ENCODE results near the gene CHMP3.

The CHMP3 gene

GRCh38 chr2:86477349-86477748 lies 85.9 kb downstream of the CHMP3 start:
- TF ChIP-seq FOXM1 (IDR thresholded peaks at IDR 0.05; ENCODE audit: borderline replicate concordance, low read depth) (no peak), YY1 (IDR thresholded peaks at IDR 0.05; ENCODE audit: low read depth) (no peak), RAD21 (IDR thresholded peaks at IDR 0.05; ENCODE audit: low read depth) (no peak), NFIC (IDR thresholded peaks at IDR 0.05) (no peak), EP300 (IDR thresholded peaks at IDR 0.05; ENCODE audit: borderline replicate concordance) (no peak), TEAD4 (IDR thresholded peaks at IDR 0.05) (no peak), ZBTB7A (IDR thresholded peaks at IDR 0.05; ENCODE audit: low read depth) (no peak), TAF1 (IDR thresholded peaks at IDR 0.05; ENCODE audit: low read depth) (no peak), MAX (IDR thresholded peaks at IDR 0.05) (no peak), CREB1 (IDR thresholded peaks at IDR 0.05; ENCODE audit: low read depth) (no peak), CEBPB (IDR thresholded peaks at IDR 0.05) (no peak), REST (IDR thresholded peaks at IDR 0.05; ENCODE audit: low read depth) (no peak), TCF12 (IDR thresholded peaks at IDR 0.05; ENCODE audit: low read depth) (no peak), USF1 (IDR thresholded peaks at IDR 0.05) (no peak)

GRCh38 chr2:86476918-86477317 lies 86.3 kb downstream of the CHMP3 start:
- TF ChIP-seq TCF12 (IDR thresholded peaks at IDR 0.05; ENCODE audit: low read depth) (no peak), RAD21 (IDR thresholded peaks at IDR 0.05; ENCODE audit: low read depth) (no peak), REST (IDR thresholded peaks at IDR 0.05; ENCODE audit: low read depth) (no peak), CREB1 (IDR thresholded peaks at IDR 0.05; ENCODE audit: low read depth) (no peak), USF1 (IDR thresholded peaks at IDR 0.05) (no peak), MAX (IDR thresholded peaks at IDR 0.05) (no peak), TAF1 (IDR thresholded peaks at IDR 0.05; ENCODE audit: low read depth) (no peak), EGR1 (IDR thresholded peaks at IDR 0.05) (no peak), YY1 (IDR thresholded peaks at IDR 0.05; ENCODE audit: low read depth) (no peak), CEBPB (IDR thresholded peaks at IDR 0.05) (no peak)

GRCh38 chr2:86476092-86476491 lies 87.2 kb downstream of the CHMP3 start:
- TF ChIP-seq YY1 (IDR thresholded peaks at IDR 0.05; ENCODE audit: low read depth) (no peak), FOXM1 (IDR thresholded peaks at IDR 0.05; ENCODE audit: borderline replicate concordance, low read depth) (no peak), EP300 (IDR thresholded peaks at IDR 0.05; ENCODE audit: borderline replicate concordance) (no peak), RAD21 (IDR thresholded peaks at IDR 0.05; ENCODE audit: low read depth) (no peak), REST (IDR thresholded peaks at IDR 0.05; ENCODE audit: low read depth) (no peak), CREB1 (IDR thresholded peaks at IDR 0.05; ENCODE audit: low read depth) (no peak), TEAD4 (IDR thresholded peaks at IDR 0.05) (no peak), TAF1 (IDR thresholded peaks at IDR 0.05; ENCODE audit: low read depth) (no peak), TCF12 (IDR thresholded peaks at IDR 0.05; ENCODE audit: low read depth) (no peak), NFIC (IDR thresholded peaks at IDR 0.05) (no peak)

- no peak for TF ChIP-seq EP300 (IDR thresholded peaks at IDR 0.05; ENCODE audit: borderline replicate concordance)
- no peak for TF ChIP-seq TCF12 (IDR thresholded peaks at IDR 0.05; ENCODE audit: low read depth)
- TF ChIP-seq TEAD4 (IDR thresholded peaks at IDR 0.05) = no peak
- TF ChIP-seq REST (IDR thresholded peaks at IDR 0.05; ENCODE audit: low read depth) = no peak
Observed at GRCh38 chr2:86471637-86472036, 91.6 kb downstream of the CHMP3 start.

Data from Ishikawa (cell line).